Measurements from ENCODE around the gene SFXN5. TPM values are rescaled to one million over a fixed set of nuclear protein-coding genes. Genes with fewer than 3 reads are reported as not detected.
A peak's percentile ranks its signal among the peaks of the same experiment; 100 is the strongest.

Gene SFXN5
- total RNA-seq, 2 experiments from 2014 or later, result 11.9 to 13.3 TPM

DNA sequence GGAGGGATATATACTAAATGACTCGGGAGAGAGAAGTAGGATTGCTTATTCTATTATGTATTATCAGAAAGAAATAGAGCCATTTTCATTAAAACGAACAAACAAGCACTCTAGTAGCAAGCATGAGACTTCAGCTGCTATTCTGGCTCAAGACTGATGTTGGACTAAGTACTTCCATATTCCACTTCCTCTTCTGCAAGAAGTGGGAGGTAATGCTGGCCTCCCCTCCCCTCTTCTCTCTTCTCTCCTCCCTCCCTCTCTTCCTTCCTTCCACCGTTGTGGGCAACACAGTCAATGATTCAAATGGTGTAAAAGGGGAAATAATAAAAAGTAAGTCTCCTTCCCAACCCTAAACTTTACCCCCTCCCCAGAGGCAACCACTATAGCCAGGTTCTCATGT lies 91.6 kb downstream of the SFXN5 start:
- Mint-ChIP-seq H3K27me3 (no peaks in the 10 kb centered on the region), H3K4me3 (no peak overlapping the region), H3K9me3 (no peaks in the 10 kb centered on the region), H3K27ac (no peak overlapping the region), H3K4me1 (peaks cover 2% of the 10 kb centered on the region), H3K36me3 (no peaks in the 10 kb centered on the region)
- POLR2A ChIA-PET, result no interaction called here
- no peak for ATAC-seq (ENCODE audit: low read depth)
- DNase-seq, result no peak

DNA sequence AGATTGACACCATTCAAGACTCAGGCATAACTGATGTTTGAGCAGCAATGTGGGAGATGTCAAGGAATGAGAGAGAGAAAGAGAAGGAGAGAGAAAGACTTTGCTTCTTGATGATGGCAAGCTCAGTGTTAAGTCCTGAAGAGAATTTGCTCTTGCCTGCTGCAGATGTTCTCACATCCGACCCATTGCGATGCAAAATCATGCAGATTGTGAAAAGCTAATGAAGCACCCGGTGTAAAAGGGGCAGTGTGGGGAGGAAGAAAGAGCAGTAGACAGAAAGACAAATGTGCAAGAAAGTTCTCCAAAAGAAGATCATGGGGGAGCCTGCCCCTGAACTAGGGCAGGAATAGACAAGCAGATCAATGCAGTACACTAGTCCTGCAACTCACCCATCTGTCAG lies 96.5 kb downstream of the SFXN5 start:
- peaks cover 3% of the 10 kb centered on the region for H3K4me1 Mint-ChIP-seq
- DNase-seq (no peak), ATAC-seq (ENCODE audit: low read depth) (no peak)
- peaks cover 4% of the 10 kb centered on the region for H3K27me3 Mint-ChIP-seq
- POLR2A ChIA-PET, result interaction anchor here (1.9 kb wide), 1 partner anchor 82 kb away, joined by 7 read pairs; no protein-coding TSS in a partner anchor
- H3K4me3 Mint-ChIP-seq, result no peak overlapping the region
- no peak overlapping the region for H3K27ac Mint-ChIP-seq
- H3K9me3 Mint-ChIP-seq, result no peaks in the 10 kb centered on the region
- no peaks in the 10 kb centered on the region for H3K36me3 Mint-ChIP-seq

DNA sequence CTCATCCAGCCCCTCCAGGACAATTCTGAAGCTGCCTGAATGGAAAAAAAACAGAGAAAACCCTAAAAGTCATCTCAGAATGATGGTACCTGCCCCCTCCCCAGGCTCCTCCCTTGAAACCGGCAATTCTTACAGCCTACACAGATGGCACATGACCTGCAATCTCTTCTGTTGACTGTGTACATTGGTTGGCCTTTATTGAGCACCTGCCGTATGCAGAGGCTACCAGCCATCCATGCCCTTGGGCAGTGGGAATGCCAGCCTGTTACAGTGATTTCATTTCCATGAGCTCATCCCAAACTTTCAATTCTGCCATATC lies 97.1 kb downstream of the SFXN5 start:
- POLR2A ChIA-PET, result interaction anchor here (1.9 kb wide), 1 partner anchor 81 kb away, joined by 7 read pairs; no protein-coding TSS in a partner anchor
- Mint-ChIP-seq H3K4me1 (peaks cover 2% of the 10 kb centered on the region), H3K9me3 (no peaks in the 10 kb centered on the region), H3K4me3 (no peak overlapping the region), H3K27me3 (peaks cover 4% of the 10 kb centered on the region), H3K27ac (no peak overlapping the region), H3K36me3 (no peaks in the 10 kb centered on the region)
- ATAC-seq (ENCODE audit: low read depth), result no peak
- no peak for DNase-seq

DNA sequence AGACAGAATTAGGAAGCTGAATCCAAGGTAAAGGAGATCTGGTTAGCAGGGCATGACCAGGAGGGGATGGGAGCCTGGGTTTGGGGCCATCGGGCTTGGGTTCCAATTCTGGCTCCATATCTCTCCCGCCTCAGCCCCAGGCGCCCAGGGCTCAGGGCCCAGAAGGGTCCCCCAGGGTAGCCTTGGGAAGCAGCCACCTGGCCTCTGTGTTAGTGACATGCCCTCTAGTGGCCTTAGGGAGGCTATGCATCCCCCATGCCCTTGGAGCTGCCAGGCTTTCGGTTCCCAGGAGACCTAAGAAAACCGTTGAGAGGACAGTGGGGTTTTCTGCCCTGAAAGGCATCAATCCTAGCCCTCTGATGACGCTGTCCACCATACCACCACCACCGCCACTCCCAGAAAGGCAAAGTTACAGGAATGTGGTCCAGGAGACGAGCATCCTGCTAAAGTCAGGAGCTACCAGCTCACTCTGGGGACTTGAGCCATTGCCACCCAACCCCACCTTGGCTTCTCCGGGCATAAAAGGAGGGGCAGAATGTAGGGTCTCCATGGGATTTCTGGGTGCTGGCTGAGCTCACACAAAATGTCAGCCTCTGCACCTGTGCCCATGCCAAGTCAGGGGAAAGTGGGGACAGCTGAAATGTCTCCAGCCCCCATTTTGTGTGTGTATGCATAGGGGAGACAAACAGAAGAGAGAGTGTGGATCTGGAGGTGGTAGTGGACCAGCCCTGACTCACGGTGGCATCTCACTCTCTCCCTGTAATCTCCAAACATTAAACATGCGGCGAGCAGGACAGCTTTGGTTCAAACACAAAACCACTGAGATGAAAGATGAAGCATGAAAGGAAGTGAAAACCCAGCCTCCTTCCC lies 97.7 kb downstream of the SFXN5 start:
- ATAC-seq (ENCODE audit: low read depth) (peak; percentile 88), DNase-seq (peak; percentile 49)
- no peak overlapping the region for H3K4me3 Mint-ChIP-seq
- no peaks in the 10 kb centered on the region for H3K36me3 Mint-ChIP-seq
- peaks cover 4% of the 10 kb centered on the region for H3K27me3 Mint-ChIP-seq
- no peak overlapping the region for H3K27ac Mint-ChIP-seq
- POLR2A ChIA-PET, result interaction anchor here (0.9 to 1.9 kb wide), 2 partner anchors 57 to 80 kb away, joined by 3 to 7 read pairs; partner anchors contain the start of gene EMX1
- no peaks in the 10 kb centered on the region for H3K9me3 Mint-ChIP-seq
- H3K4me1 Mint-ChIP-seq, result peaks cover 2% of the 10 kb centered on the region

- no peak overlapping the region for H3K27ac Mint-ChIP-seq
- no peak for DNase-seq
- no peak for ATAC-seq (ENCODE audit: low read depth)
- H3K27me3 Mint-ChIP-seq, result peaks cover 4% of the 10 kb centered on the region
- no peak overlapping the region for H3K4me3 Mint-ChIP-seq
- peaks cover 2% of the 10 kb centered on the region for H3K4me1 Mint-ChIP-seq
- no peaks in the 10 kb centered on the region for H3K36me3 Mint-ChIP-seq
- POLR2A ChIA-PET, result interaction anchor here (0.9 to 1.9 kb wide), 2 partner anchors 56 to 80 kb away, joined by 3 to 7 read pairs; partner anchors contain the start of gene EMX1
- no peaks in the 10 kb centered on the region for H3K9me3 Mint-ChIP-seq
Measured at GRCh38 chr2:72973137-72973535, 98.4 kb downstream of the SFXN5 start.

GRCh38 chr2:72972352-72973136 lies 99.0 kb downstream of the SFXN5 start:
- Mint-ChIP-seq H3K27ac (no peak overlapping the region), H3K4me1 (peaks cover 2% of the 10 kb centered on the region), H3K27me3 (peaks cover 4% of the 10 kb centered on the region), H3K4me3 (no peak overlapping the region), H3K9me3 (no peaks in the 10 kb centered on the region), H3K36me3 (no peaks in the 10 kb centered on the region)
- ATAC-seq (ENCODE audit: low read depth), result no peak
- POLR2A ChIA-PET, result no interaction called here
- DNase-seq, result no peak

GRCh38 chr2:72971036-72971435 lies 100.5 kb downstream of the SFXN5 start:
- Mint-ChIP-seq H3K4me3 (no peak overlapping the region), H3K27me3 (peaks cover 4% of the 10 kb centered on the region), H3K9me3 (no peaks in the 10 kb centered on the region), H3K36me3 (no peaks in the 10 kb centered on the region), H3K4me1 (peaks cover 2% of the 10 kb centered on the region), H3K27ac (no peak overlapping the region)
- DNase-seq (no peak), ATAC-seq (ENCODE audit: low read depth) (no peak)
- POLR2A ChIA-PET, result interaction anchor here (0.6 kb wide), 1 partner anchor 76 kb away, joined by 4 read pairs; no protein-coding TSS in a partner anchor

GRCh38 chr2:72969706-72970105 lies 101.8 kb downstream of the SFXN5 start:
- peaks cover 2% of the 10 kb centered on the region for H3K4me1 Mint-ChIP-seq
- DNase-seq, result no peak
- no peak overlapping the region for H3K4me3 Mint-ChIP-seq
- peaks cover 4% of the 10 kb centered on the region for H3K27me3 Mint-ChIP-seq
- no peak overlapping the region for H3K27ac Mint-ChIP-seq
- POLR2A ChIA-PET, result no interaction called here
- ATAC-seq (ENCODE audit: low read depth), result no peak
- H3K9me3 Mint-ChIP-seq, result no peaks in the 10 kb centered on the region
- H3K36me3 Mint-ChIP-seq, result no peaks in the 10 kb centered on the region

GRCh38 chr2:72968286-72968685 lies 103.2 kb downstream of the SFXN5 start:
- H3K27me3 Mint-ChIP-seq, result no peaks in the 10 kb centered on the region
- POLR2A ChIA-PET, result no interaction called here

DNA sequence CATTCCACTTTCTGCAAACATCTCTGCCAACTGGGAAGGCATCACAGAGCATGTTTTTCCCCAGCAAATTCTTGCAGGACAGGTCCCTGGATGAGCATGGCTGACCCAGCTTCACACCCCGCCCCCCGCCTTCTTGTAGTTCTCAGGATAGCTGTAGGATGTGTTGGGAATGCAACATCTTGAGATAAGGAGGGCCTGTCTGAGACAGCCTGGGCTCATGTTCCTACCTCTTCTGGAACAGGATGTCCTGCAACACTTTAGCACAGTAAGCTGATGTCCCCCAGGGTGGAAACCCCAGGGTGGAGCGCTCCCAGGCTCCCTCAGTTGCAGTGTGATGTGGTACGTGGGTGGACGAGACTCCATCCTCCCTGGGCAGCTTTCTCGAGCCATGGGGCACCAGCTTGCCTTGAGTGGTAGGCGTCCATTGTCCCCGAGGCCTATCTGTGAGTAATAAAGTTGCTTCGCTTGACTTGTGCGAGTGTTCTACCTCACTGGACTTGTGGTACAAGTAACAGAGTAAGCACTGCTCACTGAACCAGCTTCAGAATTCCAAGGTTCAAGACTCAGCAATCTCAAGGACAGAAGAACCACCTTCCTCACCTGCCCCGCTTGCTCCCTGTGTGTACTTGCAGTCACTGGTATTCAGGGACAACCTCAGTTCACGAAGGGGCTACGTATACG lies 105.6 kb downstream of the SFXN5 start:
- Mint-ChIP-seq H3K4me1 (no peaks in the 10 kb centered on the region), H3K9me3 (no peaks in the 10 kb centered on the region), H3K36me3 (no peaks in the 10 kb centered on the region), H3K4me3 (no peak overlapping the region), H3K27me3 (no peaks in the 10 kb centered on the region), H3K27ac (no peak overlapping the region)
- ATAC-seq (ENCODE audit: low read depth) (no peak), DNase-seq (no peak)
- POLR2A ChIA-PET, result no interaction called here

More at GRCh38 chr2:72968286-72968685, 103.2 kb downstream of the SFXN5 start:
- no peaks in the 10 kb centered on the region for H3K36me3 Mint-ChIP-seq
- DNase-seq (no peak), ATAC-seq (ENCODE audit: low read depth) (no peak)
- H3K4me1 Mint-ChIP-seq, result no peaks in the 10 kb centered on the region
- no peak overlapping the region for H3K27ac Mint-ChIP-seq
- no peaks in the 10 kb centered on the region for H3K9me3 Mint-ChIP-seq
- H3K4me3 Mint-ChIP-seq, result no peak overlapping the region

- H3K9me3 Mint-ChIP-seq, result no peaks in the 10 kb centered on the region
- DNase-seq (no peak), ATAC-seq (ENCODE audit: low read depth) (no peak)
- H3K36me3 Mint-ChIP-seq, result no peaks in the 10 kb centered on the region
- H3K27me3 Mint-ChIP-seq, result no peaks in the 10 kb centered on the region
- POLR2A ChIA-PET, result no interaction called here
- no peak overlapping the region for H3K27ac Mint-ChIP-seq
- no peaks in the 10 kb centered on the region for H3K4me1 Mint-ChIP-seq
- no peak overlapping the region for H3K4me3 Mint-ChIP-seq
Measured at GRCh38 chr2:72965016-72965415, 106.5 kb downstream of the SFXN5 start.

DNA sequence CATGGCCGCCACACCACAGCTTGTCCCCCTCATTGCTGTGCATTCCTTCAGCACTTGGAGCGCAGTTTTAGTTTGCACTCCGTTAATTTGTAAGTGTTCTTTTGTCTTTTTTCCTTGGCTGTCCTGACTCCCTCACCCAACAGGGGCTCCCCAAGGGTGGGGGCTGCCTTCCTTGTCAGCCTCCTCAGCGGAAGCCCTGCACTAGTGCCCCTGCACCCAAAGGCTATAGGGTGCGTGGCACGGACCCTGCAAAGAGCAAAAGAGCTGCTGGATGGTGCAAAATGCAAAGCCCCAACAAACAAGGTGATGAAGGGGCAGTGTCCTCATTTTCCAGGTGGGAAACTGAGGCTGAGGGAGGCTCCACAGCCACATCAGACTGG lies 107.4 kb downstream of the SFXN5 start:
- POLR2A ChIA-PET, result interaction anchor here (0.9 kb wide), 1 partner anchor 10 kb away, joined by 3 read pairs; no protein-coding TSS in a partner anchor
- no peak for DNase-seq
- Mint-ChIP-seq H3K4me3 (no peak overlapping the region), H3K36me3 (no peaks in the 10 kb centered on the region), H3K27ac (no peak overlapping the region), H3K4me1 (peaks cover 4% of the 10 kb centered on the region), H3K9me3 (no peaks in the 10 kb centered on the region), H3K27me3 (no peaks in the 10 kb centered on the region)
- no peak for ATAC-seq (ENCODE audit: low read depth)

DNA sequence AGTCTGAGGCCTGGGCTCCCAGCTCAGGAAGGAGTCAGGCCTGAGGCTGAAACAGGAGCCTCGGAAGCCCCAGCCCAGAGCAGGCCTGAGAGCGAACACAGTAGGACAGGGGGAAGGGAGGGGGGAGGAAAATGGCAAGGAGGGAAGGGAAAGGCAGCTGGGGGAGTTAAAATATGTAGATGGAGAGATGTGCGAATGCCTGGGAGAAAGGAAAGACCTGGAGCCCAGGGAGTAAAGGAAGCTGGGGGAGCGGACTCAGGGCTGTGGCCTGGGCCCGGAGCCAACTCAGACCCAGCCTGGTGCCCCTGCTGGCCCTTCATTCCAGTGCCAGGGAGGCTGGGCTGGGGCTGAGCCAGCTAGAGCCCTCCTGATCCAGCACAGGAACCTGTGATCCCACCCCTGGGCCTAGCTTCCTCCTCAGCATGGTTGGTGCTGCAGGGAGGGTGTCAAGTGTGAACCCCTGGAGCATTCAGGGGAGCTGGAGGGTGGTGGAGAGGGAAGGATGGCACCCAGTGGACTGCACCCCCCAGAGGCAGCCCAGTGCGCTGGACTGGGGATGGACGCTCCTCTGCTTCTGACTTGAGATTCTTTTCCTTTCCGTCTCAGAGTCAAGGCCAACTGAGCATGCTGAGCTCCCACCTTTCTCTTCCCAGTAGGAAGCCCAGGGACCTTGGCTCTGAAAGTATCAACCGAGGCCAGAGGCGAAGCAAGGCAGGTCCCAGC lies 107.9 kb downstream of the SFXN5 start:
- H3K4me3 Mint-ChIP-seq, result no peak overlapping the region
- POLR2A ChIA-PET, result interaction anchor here (0.9 kb wide), 1 partner anchor 10 kb away, joined by 3 read pairs; no protein-coding TSS in a partner anchor

More for the DNA sequence above, 107.9 kb downstream of the SFXN5 start:
- H3K9me3 Mint-ChIP-seq, result no peaks in the 10 kb centered on the region
- H3K27me3 Mint-ChIP-seq, result no peaks in the 10 kb centered on the region
- H3K4me1 Mint-ChIP-seq, result peaks cover 4% of the 10 kb centered on the region
- H3K36me3 Mint-ChIP-seq, result no peaks in the 10 kb centered on the region
- ATAC-seq (ENCODE audit: low read depth), result no peak
- DNase-seq, result no peak
- H3K27ac Mint-ChIP-seq, result no peak overlapping the region
